HEK293 (cell line): ENCODE data around the gene HMCN2.

Experiments used
- MYNN ChIP-seq: fragments of 450-650 bp; formaldehyde crosslinking; IDR thresholded peaks from 2 replicates; pipeline ENCODE4 v1.5.1; 2016; ENCODE audit warnings: missing biosample characterization, missing genetic modification characterization, borderline replicate concordance
- ZBTB21 ChIP-seq: fragments of 450-650 bp; formaldehyde crosslinking; IDR thresholded peaks from 2 replicates; pipeline ENCODE4 v1.5.1; 2017; ENCODE audit warnings: missing biosample characterization, missing genetic modification characterization
- ZBTB7A ChIP-seq: fragments of 450-650 bp; formaldehyde crosslinking; IDR thresholded peaks from 2 replicates; pipeline ENCODE4 v1.5.1; 2016; ENCODE audit warnings: low read depth, missing biosample characterization, missing genetic modification characterization
- ZFP37 ChIP-seq: fragments of 450-650 bp; formaldehyde crosslinking; IDR thresholded peaks from 2 replicates; pipeline ENCODE4 v1.5.1; 2016; ENCODE audit warnings: missing biosample characterization, missing genetic modification characterization
- ZNF174 ChIP-seq: fragments of 450-650 bp; formaldehyde crosslinking; IDR thresholded peaks from 2 replicates; pipeline ENCODE4 v1.5.0; 2017; ENCODE audit warnings: missing biosample characterization, mild to moderate bottlenecking, missing genetic modification characterization
- TF ChIP-seq, protein P1 (sequence below): fragments of 450-650 bp; formaldehyde crosslinking; IDR thresholded peaks from 2 replicates; pipeline ENCODE4 v1.5.1; 2016; ENCODE audit warnings: missing biosample characterization, missing genetic modification characterization
- TF ChIP-seq, protein P2 (sequence below): fragments of 450-650 bp; formaldehyde crosslinking; IDR thresholded peaks from 2 replicates; pipeline ENCODE4 v1.5.1; 2016; ENCODE audit warnings: missing biosample characterization, missing genetic modification characterization
- TF ChIP-seq, protein P3 (sequence below): fragments of 450-650 bp; formaldehyde crosslinking; IDR thresholded peaks from 2 replicates; pipeline ENCODE4; 2016; ENCODE audit warnings: missing biosample characterization, missing genetic modification characterization

DNA sequence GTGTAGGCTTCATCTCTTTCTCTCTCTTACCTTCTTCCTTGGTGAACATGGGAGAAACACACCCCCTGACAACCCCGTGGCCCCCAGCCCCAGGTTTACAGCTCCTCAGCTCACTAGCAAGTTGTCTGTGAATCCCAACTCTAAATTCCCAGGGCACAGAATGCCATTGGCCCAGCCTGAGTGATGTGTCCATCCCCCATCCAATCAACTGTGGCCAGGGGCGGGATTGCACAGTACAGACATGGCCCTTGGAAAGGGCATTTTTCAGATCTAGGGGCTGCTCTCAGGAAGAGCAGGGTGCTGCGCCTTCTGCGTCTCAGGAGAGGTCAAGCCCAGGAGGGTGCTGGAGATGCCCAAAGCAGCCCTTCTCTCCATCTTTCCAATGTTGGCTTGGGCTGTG is 131.0 kb downstream of the HMCN2 start:
- no peak for TF ChIP-seq ZFP37 (tag by site-specific recombination)
- TF ChIP-seq, protein P1, sequence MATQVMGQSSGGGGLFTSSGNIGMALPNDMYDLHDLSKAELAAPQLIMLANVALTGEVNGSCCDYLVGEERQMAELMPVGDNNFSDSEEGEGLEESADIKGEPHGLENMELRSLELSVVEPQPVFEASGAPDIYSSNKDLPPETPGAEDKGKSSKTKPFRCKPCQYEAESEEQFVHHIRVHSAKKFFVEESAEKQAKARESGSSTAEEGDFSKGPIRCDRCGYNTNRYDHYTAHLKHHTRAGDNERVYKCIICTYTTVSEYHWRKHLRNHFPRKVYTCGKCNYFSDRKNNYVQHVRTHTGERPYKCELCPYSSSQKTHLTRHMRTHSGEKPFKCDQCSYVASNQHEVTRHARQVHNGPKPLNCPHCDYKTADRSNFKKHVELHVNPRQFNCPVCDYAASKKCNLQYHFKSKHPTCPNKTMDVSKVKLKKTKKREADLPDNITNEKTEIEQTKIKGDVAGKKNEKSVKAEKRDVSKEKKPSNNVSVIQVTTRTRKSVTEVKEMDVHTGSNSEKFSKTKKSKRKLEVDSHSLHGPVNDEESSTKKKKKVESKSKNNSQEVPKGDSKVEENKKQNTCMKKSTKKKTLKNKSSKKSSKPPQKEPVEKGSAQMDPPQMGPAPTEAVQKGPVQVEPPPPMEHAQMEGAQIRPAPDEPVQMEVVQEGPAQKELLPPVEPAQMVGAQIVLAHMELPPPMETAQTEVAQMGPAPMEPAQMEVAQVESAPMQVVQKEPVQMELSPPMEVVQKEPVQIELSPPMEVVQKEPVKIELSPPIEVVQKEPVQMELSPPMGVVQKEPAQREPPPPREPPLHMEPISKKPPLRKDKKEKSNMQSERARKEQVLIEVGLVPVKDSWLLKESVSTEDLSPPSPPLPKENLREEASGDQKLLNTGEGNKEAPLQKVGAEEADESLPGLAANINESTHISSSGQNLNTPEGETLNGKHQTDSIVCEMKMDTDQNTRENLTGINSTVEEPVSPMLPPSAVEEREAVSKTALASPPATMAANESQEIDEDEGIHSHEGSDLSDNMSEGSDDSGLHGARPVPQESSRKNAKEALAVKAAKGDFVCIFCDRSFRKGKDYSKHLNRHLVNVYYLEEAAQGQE: no peak
- TF ChIP-seq, protein P2, sequence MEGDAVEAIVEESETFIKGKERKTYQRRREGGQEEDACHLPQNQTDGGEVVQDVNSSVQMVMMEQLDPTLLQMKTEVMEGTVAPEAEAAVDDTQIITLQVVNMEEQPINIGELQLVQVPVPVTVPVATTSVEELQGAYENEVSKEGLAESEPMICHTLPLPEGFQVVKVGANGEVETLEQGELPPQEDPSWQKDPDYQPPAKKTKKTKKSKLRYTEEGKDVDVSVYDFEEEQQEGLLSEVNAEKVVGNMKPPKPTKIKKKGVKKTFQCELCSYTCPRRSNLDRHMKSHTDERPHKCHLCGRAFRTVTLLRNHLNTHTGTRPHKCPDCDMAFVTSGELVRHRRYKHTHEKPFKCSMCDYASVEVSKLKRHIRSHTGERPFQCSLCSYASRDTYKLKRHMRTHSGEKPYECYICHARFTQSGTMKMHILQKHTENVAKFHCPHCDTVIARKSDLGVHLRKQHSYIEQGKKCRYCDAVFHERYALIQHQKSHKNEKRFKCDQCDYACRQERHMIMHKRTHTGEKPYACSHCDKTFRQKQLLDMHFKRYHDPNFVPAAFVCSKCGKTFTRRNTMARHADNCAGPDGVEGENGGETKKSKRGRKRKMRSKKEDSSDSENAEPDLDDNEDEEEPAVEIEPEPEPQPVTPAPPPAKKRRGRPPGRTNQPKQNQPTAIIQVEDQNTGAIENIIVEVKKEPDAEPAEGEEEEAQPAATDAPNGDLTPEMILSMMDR (tag by site-specific recombination): no peak
- TF ChIP-seq MYNN (tag by site-specific recombination): no peak
- TF ChIP-seq ZBTB21 (tag by site-specific recombination): no peak
- no peak for TF ChIP-seq ZBTB7A (tag by site-specific recombination)
- TF ChIP-seq, protein P3, sequence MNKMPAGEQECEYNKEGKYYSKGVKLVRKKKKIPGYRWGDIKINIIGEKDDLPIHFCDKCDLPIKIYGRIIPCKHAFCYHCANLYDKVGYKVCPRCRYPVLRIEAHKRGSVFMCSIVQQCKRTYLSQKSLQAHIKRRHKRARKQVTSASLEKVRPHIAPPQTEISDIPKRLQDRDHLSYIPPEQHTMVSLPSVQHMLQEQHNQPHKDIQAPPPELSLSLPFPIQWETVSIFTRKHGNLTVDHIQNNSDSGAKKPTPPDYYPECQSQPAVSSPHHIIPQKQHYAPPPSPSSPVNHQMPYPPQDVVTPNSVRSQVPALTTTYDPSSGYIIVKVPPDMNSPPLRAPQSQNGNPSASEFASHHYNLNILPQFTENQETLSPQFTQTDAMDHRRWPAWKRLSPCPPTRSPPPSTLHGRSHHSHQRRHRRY: no peak
- TF ChIP-seq ZNF174 (tag by site-specific recombination): no peak
